K562 (cell line): ENCODE data around the gene GADL1.

ENCODE experiments used
- CHD7 ChIP-seq: fragments of 200-600 bp; sonication (generic); IDR thresholded peaks from one replicate; pipeline ENCODE4 v1.6.1; 2012; ENCODE audit warnings: mild to moderate bottlenecking, low read depth, low read length, inconsistent platforms
- CTCF ChIP-seq, 3 experiments: IDR thresholded peaks in 2 of 3; conservative IDR thresholded peaks in 1 of 3; 2 replicates each; pipeline ENCODE4 v1.5.1; 2011 to 2012; ENCODE audit warnings: low read length in 3 of 3, mild to moderate bottlenecking in 3 of 3, control low read depth in 2 of 3, improper control_type of control experiment in 1 of 3, inconsistent platforms in 1 of 3, low read depth in 1 of 3, mixed read lengths in 1 of 3, moderate library complexity in 1 of 3; ENCODE audit not compliant: insufficient read depth in 2 of 3
- EHMT2 ChIP-seq: fragments of 450-650 bp; IDR thresholded peaks from 2 replicates; pipeline ENCODE4 v1.6.1; 2018; ENCODE audit warnings: antibody characterized with exemption
- NCOR1 ChIP-seq: fragments of 450-650 bp; IDR thresholded peaks from 2 replicates; pipeline ENCODE4 v1.6.1; 2016; ENCODE audit warnings: mild to moderate bottlenecking, moderate library complexity
- NR1H2 ChIP-seq: sonication (generic); formaldehyde crosslinking; IDR thresholded peaks from 2 replicates; pipeline ENCODE4 v1.4.0; 2020; ENCODE audit warnings: mild to moderate bottlenecking, missing genetic modification reagents
- POLR2A ChIP-seq: fragments of 450-650 bp; conservative IDR thresholded peaks from 2 replicates; pipeline ENCODE4 v1.6.1; 2016
- TCF7L2 ChIP-seq: fragments of 150-350 bp; IDR thresholded peaks from 2 replicates; pipeline ENCODE4 v1.6.1; 2016; ENCODE audit warnings: low read depth, mild to moderate bottlenecking, low read length, moderate library complexity
- THRAP3 ChIP-seq: fragments of 450-650 bp; IDR thresholded peaks from 2 replicates; pipeline ENCODE4 v1.6.1; 2016; ENCODE audit warnings: mild to moderate bottlenecking, inconsistent platforms, borderline replicate concordance
- TF ChIP-seq, protein P1 (sequence below): fragments of 450-650 bp; formaldehyde crosslinking; IDR thresholded peaks from 2 replicates; pipeline ENCODE4 v1.4.0; 2022; ENCODE audit warnings: missing genetic modification characterization
- TF ChIP-seq, protein P2 (sequence below): fragments of 450-650 bp; IDR thresholded peaks from 2 replicates; pipeline ENCODE4 v1.6.1; 2016; ENCODE audit warnings: low read depth, mild to moderate bottlenecking, moderate library complexity
- TF ChIP-seq, protein P3 (sequence below): sonication (generic); formaldehyde crosslinking; IDR thresholded peaks from 2 replicates; pipeline ENCODE4 v1.8.1; 2023; ENCODE audit warnings: mild to moderate bottlenecking, missing genetic modification reagents, moderate library complexity

- no peak for TF ChIP-seq CTCF (IDR thresholded peaks at IDR 0.05 in 2 of 3, conservative IDR thresholded peaks at IDR 0.05 in 1 of 3; ENCODE audit: insufficient read depth in 2 of 3, low read depth in 1 of 3, low read length in 3 of 3)
- TF ChIP-seq, protein P1, sequence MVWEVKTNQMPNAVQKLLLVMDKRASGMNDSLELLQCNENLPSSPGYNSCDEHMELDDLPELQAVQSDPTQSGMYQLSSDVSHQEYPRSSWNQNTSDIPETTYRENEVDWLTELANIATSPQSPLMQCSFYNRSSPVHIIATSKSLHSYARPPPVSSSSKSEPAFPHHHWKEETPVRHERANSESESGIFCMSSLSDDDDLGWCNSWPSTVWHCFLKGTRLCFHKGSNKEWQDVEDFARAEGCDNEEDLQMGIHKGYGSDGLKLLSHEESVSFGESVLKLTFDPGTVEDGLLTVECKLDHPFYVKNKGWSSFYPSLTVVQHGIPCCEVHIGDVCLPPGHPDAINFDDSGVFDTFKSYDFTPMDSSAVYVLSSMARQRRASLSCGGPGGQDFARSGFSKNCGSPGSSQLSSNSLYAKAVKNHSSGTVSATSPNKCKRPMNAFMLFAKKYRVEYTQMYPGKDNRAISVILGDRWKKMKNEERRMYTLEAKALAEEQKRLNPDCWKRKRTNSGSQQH (CRISPR knock-in tag) = no peak
- no peak for TF ChIP-seq TCF7L2
- TF ChIP-seq, protein P2, sequence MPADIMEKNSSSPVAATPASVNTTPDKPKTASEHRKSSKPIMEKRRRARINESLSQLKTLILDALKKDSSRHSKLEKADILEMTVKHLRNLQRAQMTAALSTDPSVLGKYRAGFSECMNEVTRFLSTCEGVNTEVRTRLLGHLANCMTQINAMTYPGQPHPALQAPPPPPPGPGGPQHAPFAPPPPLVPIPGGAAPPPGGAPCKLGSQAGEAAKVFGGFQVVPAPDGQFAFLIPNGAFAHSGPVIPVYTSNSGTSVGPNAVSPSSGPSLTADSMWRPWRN = no peak
- TF ChIP-seq NCOR1 = no peak
- no peak for TF ChIP-seq THRAP3
- TF ChIP-seq CHD7 = no peak
- no peak for TF ChIP-seq EHMT2
- TF ChIP-seq POLR2A = no peak
- TF ChIP-seq, protein P3, sequence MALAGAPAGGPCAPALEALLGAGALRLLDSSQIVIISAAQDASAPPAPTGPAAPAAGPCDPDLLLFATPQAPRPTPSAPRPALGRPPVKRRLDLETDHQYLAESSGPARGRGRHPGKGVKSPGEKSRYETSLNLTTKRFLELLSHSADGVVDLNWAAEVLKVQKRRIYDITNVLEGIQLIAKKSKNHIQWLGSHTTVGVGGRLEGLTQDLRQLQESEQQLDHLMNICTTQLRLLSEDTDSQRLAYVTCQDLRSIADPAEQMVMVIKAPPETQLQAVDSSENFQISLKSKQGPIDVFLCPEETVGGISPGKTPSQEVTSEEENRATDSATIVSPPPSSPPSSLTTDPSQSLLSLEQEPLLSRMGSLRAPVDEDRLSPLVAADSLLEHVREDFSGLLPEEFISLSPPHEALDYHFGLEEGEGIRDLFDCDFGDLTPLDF (CRISPR knock-in tag) = no peak
- TF ChIP-seq NR1H2 (CRISPR knock-in tag) = no peak
Measured at GRCh38 chr3:30774062-30774461, 120.4 kb downstream of the GADL1 start.
